Activated T-cell treated with anti-CD3 and anti-CD28 coated beads, Interleukin-2, amount 50 U/mL, for 72 hours (primary cell): ENCODE data around the gene CORO2A. TPM values are rescaled to one million over a fixed set of nuclear protein-coding genes. Genes with fewer than 3 reads are reported as not detected.
A peak's percentile ranks its signal among the peaks of the same experiment; 100 is the strongest.

Experiments used
- ATAC-seq, 2 donors: fragments of 150-1000 bp; cut with Tn5 transposase; replicated peaks in 1 of 2; 2 replicates each; pipeline ENCODE4 v1.10.0; 2021; ENCODE audit warnings: moderate library complexity in 2 of 2, mild to moderate bottlenecking in 1 of 2
- DNase-seq, 2 donors: peaks; one replicate each; pipeline ENCODE4 v3.0.0; 2021 to 2022; ENCODE audit warnings: mixed read lengths in 1 of 2
- H3K27ac Mint-ChIP-seq: one replicate; pipeline ENCODE4 v1.8.0; 2022; ENCODE audit warnings: mild to moderate bottlenecking, moderate library complexity, mixed read lengths
- H3K27me3 Mint-ChIP-seq: one replicate; pipeline ENCODE4 v1.8.0; 2022; ENCODE audit warnings: low read depth, mixed read lengths
- H3K36me3 Mint-ChIP-seq, 2 donors: one replicate each; pipeline ENCODE4 v1.8.0; 2022; ENCODE audit warnings: mixed read lengths in 2 of 2, mild to moderate bottlenecking in 1 of 2; ENCODE audit not compliant: insufficient read depth in 2 of 2
- H3K4me1 Mint-ChIP-seq: one replicate; pipeline ENCODE4 v1.8.0; 2022; ENCODE audit warnings: low read depth, mixed read lengths
- H3K4me3 Mint-ChIP-seq, 2 donors: one replicate each; pipeline ENCODE4 v1.8.0; 2022; ENCODE audit warnings: mild to moderate bottlenecking in 2 of 2, mixed read lengths in 2 of 2, moderate library complexity in 2 of 2
- H3K9me3 Mint-ChIP-seq, 2 donors: one replicate each; pipeline ENCODE4 v1.8.0; 2022; ENCODE audit warnings: mixed read lengths in 2 of 2
- total RNA-seq, 2 donors: library from RNA; stranded (reverse); gene quantifications; one replicate each; pipeline ENCODE4 v1.2.3, GENCODE V29; 2022

CORO2A gene
- 10 to 100 TPM; 11.0 to 13.1 TPM for total RNA-seq

- Mint-ChIP-seq H3K4me1 (peaks cover 23% of the 10 kb centered on the region), H3K9me3 (no peaks in the 10 kb centered on the region), H3K27ac (peak within 1 kb of the TSS; percentile 33), H3K27me3 (no peaks in the 10 kb centered on the region), H3K36me3 (no peaks in the 10 kb centered on the region), H3K4me3 (peak within 1 kb of the TSS; percentile 85 to 92)
- ATAC-seq (peak; percentile 87 to 88), DNase-seq (peak; percentile 85 to 88)
Observed at GRCh38 chr9:98192503-98193335, at the start of gene CORO2A. CORO2A (minus strand) TSS chr9:98192637; CDS start chr9:98157660, 34,977 bp downstream.

DNA sequence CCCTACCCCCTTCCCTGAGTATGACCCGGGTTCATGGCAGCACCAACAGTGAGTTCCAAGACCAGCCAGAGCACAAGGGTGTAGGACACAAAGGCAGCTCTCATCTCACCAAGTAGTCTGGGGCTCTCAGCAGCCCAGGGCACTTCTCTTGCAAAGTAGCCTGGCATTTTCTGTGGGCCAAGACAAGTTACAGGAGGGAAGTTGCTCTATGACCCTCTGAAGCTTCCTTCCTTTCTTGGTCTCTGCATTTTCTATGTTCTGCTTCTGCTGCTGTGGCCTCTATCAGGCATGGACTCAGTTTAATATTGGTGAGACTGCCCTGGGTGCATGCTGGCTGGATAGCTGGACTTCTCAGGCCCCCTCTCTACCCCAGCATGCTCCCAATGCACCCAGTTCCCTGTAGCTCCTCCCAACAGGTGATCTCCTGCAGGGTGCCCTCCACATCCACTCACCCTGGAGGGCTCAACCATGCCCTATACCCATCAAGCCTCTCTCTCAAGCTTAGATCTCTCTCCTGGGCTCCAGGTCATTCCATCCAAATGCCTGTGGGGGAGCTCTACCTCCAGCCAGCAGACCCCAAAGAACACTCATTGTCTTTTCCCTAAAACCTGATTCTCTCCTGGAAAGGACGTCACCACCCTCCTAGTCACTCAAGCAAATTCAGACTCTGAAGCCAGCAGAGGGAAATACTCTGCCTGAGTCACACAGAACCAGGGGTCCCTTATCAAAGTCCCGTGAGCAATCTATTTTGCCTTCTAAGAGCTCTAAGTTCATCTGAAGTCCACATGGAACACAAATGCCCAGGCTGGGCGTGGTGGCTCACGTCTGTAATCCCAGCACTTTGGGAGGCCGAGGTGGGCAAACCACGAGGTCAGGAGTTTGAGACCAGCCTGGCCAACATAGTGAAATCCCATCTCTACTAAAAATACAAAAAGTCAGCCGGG lies 49.2 kb upstream of the CORO2A start:
- no peak for DNase-seq
- Mint-ChIP-seq H3K4me1 (no peaks in the 10 kb centered on the region), H3K4me3 (no peak overlapping the region), H3K27ac (no peak overlapping the region), H3K27me3 (no peaks in the 10 kb centered on the region), H3K36me3 (no peaks in the 10 kb centered on the region), H3K9me3 (no peaks in the 10 kb centered on the region)
- ATAC-seq, result no peak

GRCh38 chr9:98240475-98240874 lies 48.0 kb upstream of the CORO2A start:
- Mint-ChIP-seq H3K4me1 (no peaks in the 10 kb centered on the region), H3K27ac (no peak overlapping the region), H3K27me3 (no peaks in the 10 kb centered on the region), H3K4me3 (no peak overlapping the region), H3K9me3 (no peaks in the 10 kb centered on the region), H3K36me3 (no peaks in the 10 kb centered on the region)
- ATAC-seq, result no peak
- DNase-seq, result no peak

DNA sequence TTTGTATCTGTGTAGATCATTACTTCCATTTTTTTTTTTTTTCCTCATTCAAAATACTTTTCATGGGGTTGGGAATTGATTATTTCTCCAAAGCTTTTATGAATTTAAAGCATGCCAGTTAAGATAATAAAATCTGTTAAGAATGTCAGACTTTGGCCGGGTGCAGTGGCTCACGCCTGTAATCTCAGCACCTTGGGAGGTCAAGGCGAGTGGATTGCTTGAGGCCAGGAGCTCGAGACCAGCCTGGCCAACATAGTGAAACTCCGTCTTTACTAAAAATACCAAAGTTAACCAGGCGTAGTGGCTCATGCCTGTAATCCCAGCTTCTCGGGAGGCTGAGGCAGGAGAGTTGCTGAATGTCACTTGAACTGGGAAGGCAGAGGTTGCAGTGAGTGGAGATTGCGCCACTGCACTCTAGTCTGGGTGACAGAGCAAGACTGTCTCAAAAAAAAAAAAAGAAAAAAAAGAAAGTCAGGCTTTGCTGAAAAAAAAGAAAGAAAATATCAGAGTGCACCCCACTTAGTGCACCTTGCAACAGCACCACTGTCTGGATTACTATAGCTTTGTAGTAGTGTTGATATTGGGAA lies 44.6 kb upstream of the CORO2A start:
- DNase-seq (no peak), ATAC-seq (no peak)
- Mint-ChIP-seq H3K9me3 (no peaks in the 10 kb centered on the region), H3K4me3 (no peak overlapping the region), H3K27ac (no peak overlapping the region), H3K4me1 (peaks cover 5% of the 10 kb centered on the region), H3K36me3 (peaks cover 0 to 1% of the 10 kb centered on the region in 2 donors), H3K27me3 (no peaks in the 10 kb centered on the region)

DNA sequence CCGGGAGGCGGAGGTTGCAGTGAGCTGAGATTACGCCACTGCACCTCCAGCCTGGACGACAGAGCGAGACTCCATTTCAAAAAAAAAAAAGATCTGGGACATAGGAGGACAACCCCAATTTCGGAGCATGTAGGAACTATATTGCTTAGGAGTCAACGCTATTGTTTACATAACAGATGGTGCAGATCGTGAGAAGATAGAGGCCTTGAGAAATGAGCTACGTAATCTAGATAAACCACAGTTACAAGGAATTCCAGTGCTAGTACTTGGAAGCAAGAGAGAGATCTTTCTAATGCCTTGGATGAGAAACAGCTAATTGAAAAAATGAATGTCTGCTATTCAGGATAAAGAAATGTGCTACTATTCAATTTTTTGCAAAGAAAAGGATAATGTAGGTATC lies 42.7 kb upstream of the CORO2A start:
- no peaks in the 10 kb centered on the region for H3K27me3 Mint-ChIP-seq
- peaks cover 5% of the 10 kb centered on the region for H3K4me1 Mint-ChIP-seq
- peaks cover 0 to 1% of the 10 kb centered on the region in 2 donors for H3K36me3 Mint-ChIP-seq
- H3K27ac Mint-ChIP-seq, result no peak overlapping the region
- H3K4me3 Mint-ChIP-seq, result no peak overlapping the region
- DNase-seq (no peak), ATAC-seq (no peak)
- H3K9me3 Mint-ChIP-seq, result no peaks in the 10 kb centered on the region

DNA sequence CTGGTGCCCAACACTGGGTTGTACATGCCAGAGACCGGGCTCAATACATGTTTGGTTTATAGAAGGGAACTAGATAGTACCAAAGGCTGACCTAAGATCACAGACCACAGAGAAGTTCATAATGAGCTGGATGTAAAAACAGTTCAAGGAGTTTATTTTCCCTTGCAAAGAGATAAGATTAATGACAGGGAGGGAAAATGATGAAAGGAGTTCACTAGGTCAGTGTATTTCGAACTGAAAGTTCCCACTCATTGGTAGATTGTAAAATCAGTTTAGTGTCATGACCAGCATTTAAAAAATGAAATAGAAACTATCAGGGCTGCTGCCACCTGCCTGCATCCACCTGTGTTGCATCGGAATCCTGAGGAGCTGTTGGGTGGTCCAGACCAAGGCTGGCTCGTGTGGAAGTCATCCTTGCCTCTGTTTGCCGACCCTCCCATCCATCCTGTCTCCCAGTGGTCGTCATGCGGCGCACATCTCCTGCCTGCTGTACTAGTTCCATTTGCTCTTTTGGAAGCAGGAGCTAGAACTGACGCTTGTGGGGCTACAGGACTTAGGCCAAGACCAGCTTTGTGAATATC lies 41.9 kb upstream of the CORO2A start:
- DNase-seq, result no peak
- H3K27me3 Mint-ChIP-seq, result no peaks in the 10 kb centered on the region
- H3K36me3 Mint-ChIP-seq, result peaks cover 0 to 1% of the 10 kb centered on the region in 2 donors
- no peak overlapping the region for H3K4me3 Mint-ChIP-seq
- H3K4me1 Mint-ChIP-seq, result peaks cover 5% of the 10 kb centered on the region
- ATAC-seq, result no peak
- no peaks in the 10 kb centered on the region for H3K9me3 Mint-ChIP-seq
- H3K27ac Mint-ChIP-seq, result no peak overlapping the region

DNA sequence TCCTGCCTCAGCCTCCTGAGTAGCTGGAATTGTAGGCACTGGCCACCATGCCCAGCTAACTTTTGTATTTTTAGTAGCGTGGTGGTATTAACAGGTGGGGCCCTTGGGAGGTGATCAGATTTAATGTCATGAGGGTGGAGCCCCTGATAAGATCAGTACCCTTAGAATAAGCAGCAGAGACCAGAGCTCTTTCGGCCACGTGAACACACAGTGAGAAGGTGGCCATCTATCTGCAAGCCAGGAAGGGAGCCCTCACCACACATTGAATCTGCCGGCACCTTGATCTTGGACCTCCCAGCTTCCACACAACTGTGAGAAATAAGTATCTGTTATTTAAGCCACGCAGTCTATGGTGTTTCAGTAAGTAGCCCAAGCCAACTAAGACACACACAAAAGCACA lies 40.5 kb upstream of the CORO2A start:
- ATAC-seq, result no peak
- no peaks in the 10 kb centered on the region for H3K9me3 Mint-ChIP-seq
- peaks cover 0 to 1% of the 10 kb centered on the region in 2 donors for H3K36me3 Mint-ChIP-seq
- peaks cover 5% of the 10 kb centered on the region for H3K4me1 Mint-ChIP-seq
- H3K4me3 Mint-ChIP-seq, result no peak overlapping the region
- H3K27me3 Mint-ChIP-seq, result no peaks in the 10 kb centered on the region
- no peak for DNase-seq
- no peak overlapping the region for H3K27ac Mint-ChIP-seq

DNA sequence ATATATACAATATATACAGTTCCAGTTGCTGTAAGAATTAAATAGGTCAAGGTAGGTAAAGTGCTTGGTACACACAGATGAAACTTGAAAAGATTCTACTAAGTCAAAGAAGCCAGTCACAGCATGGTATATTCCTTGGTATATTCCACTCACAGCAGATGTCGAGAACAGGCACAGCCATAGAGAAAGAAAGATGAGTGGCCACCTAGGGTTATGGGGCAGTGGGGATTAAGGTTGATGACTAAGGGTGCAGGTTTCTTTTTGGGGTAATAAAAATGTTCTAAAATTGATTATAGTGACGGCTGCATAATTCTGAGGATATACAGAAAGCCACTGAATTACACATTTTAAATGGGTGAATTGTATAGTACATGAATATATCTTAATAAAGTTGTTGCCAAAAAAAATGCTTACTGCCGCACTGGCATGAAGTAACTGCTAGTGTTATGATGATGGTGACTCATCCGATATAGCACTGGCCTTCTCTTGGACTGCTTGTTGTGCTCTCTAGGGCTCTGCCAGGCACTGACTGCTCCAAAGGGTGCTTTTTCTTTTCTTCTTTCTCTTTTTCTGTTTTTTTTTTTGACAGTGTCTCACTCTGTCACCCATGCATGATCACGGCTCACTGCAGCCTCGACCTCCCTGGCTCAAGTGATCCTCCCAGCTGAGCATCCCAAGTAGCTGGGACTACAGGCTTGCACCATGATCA lies 39.5 kb upstream of the CORO2A start:
- Mint-ChIP-seq H3K27ac (no peak overlapping the region), H3K27me3 (no peaks in the 10 kb centered on the region), H3K36me3 (peaks cover 0 to 1% of the 10 kb centered on the region in 2 donors), H3K4me3 (no peak overlapping the region), H3K9me3 (no peaks in the 10 kb centered on the region), H3K4me1 (peaks cover 5% of the 10 kb centered on the region)
- DNase-seq, result no peak
- no peak for ATAC-seq

- Mint-ChIP-seq H3K27ac (no peak overlapping the region), H3K4me3 (no peak overlapping the region), H3K36me3 (peaks cover 0 to 1% of the 10 kb centered on the region in 2 donors), H3K9me3 (no peaks in the 10 kb centered on the region), H3K4me1 (peaks cover 5% of the 10 kb centered on the region), H3K27me3 (no peaks in the 10 kb centered on the region)
- ATAC-seq, result no peak
- no peak for DNase-seq
Observed at GRCh38 chr9:98230789-98231188, 38.4 kb upstream of the CORO2A start.

- ATAC-seq, result no peak
- Mint-ChIP-seq H3K9me3 (no peaks in the 10 kb centered on the region), H3K27me3 (no peaks in the 10 kb centered on the region), H3K27ac (no peak overlapping the region), H3K36me3 (peaks cover 0 to 1% of the 10 kb centered on the region in 2 donors), H3K4me3 (no peak overlapping the region), H3K4me1 (peaks cover 5% of the 10 kb centered on the region)
- DNase-seq, result no peak
Observed at GRCh38 chr9:98230304-98230703, 37.9 kb upstream of the CORO2A start.

- Mint-ChIP-seq H3K27me3 (no peaks in the 10 kb centered on the region), H3K4me3 (no peak overlapping the region), H3K4me1 (peaks cover 5% of the 10 kb centered on the region), H3K27ac (no peak overlapping the region), H3K9me3 (no peaks in the 10 kb centered on the region), H3K36me3 (peaks cover 0 to 1% of the 10 kb centered on the region in 2 donors)
- DNase-seq, result no peak
- no peak for ATAC-seq
Observed at GRCh38 chr9:98229620-98230019, 37.2 kb upstream of the CORO2A start.

DNA sequence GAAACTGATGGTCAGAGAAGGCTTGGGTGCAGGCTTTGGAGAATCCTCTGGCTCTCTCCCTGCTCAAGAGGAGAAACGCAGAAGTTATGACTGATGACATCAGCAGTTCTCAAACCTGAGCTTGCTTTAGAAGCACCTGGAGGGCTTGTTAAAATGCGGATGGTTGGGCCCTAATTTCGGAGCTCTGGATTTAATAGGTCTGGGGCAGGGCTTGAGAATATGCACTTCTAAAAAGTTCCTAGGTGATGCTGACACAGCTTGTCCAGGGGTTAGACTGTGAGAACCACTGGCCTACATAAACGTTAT lies 36.6 kb upstream of the CORO2A start:
- no peak overlapping the region for H3K27ac Mint-ChIP-seq
- DNase-seq, result no peak
- H3K36me3 Mint-ChIP-seq, result peaks cover 0 to 1% of the 10 kb centered on the region in 2 donors
- no peaks in the 10 kb centered on the region for H3K27me3 Mint-ChIP-seq
- ATAC-seq, result no peak
- H3K4me1 Mint-ChIP-seq, result peaks cover 3% of the 10 kb centered on the region
- no peak overlapping the region for H3K4me3 Mint-ChIP-seq
- no peaks in the 10 kb centered on the region for H3K9me3 Mint-ChIP-seq
